Measurements from ENCODE around the gene IL10RA.

Gene IL10RA

GRCh38 chr11:117992620-117993019 lies 6.4 kb downstream of the IL10RA start:
- no CpG with 5 or more reads among the region's 2 CpGs for WGBS, 2 experiments (ENCODE audit: insufficient coverage in 2 of 2)
- Histone ChIP-seq H3K4me3 (ENCODE audit: extremely low read depth, insufficient read depth, low read length, poor library complexity, severe bottlenecking) (no peak overlapping the region), H3K9me3 (ENCODE audit: control insufficient read depth, low read length) (no peaks in the 10 kb centered on the region), H3K36me3 (ENCODE audit: control insufficient read depth, insufficient read depth, low read length) (no peaks in the 10 kb centered on the region), H3K27ac (ENCODE audit: low read depth, low read length, severe bottlenecking) (no peak overlapping the region), H3K4me1 (ENCODE audit: control insufficient read depth, insufficient read depth, low read length, poor library complexity, severe bottlenecking) (peaks cover 13% of the 10 kb centered on the region)

- Histone ChIP-seq H3K4me1 (ENCODE audit: control insufficient read depth, insufficient read depth, low read length, poor library complexity, severe bottlenecking) (peaks cover 10% of the 10 kb centered on the region), H3K36me3 (ENCODE audit: control insufficient read depth, insufficient read depth, low read length) (no peaks in the 10 kb centered on the region), H3K27ac (ENCODE audit: low read depth, low read length, severe bottlenecking) (no peak overlapping the region), H3K9me3 (ENCODE audit: control insufficient read depth, low read length) (no peaks in the 10 kb centered on the region), H3K4me3 (ENCODE audit: extremely low read depth, insufficient read depth, low read length, poor library complexity, severe bottlenecking) (no peak overlapping the region)
- 77 to 84% methylated on average over 4 to 6 of the region's 9 CpGs for WGBS, 2 experiments (ENCODE audit: insufficient coverage in 2 of 2)
These were observed 8.0 kb downstream of the IL10RA start for GRCh38 chr11:117993988-117994745.

- peaks cover 2% of the 10 kb centered on the region for H3K4me1 ChIP-seq (ENCODE audit: control insufficient read depth, insufficient read depth, low read length, poor library complexity, severe bottlenecking)
- H3K9me3 ChIP-seq (ENCODE audit: control insufficient read depth, low read length): no peaks in the 10 kb centered on the region
- H3K4me3 ChIP-seq (ENCODE audit: extremely low read depth, insufficient read depth, low read length, poor library complexity, severe bottlenecking): no peak overlapping the region
- H3K36me3 ChIP-seq (ENCODE audit: control insufficient read depth, insufficient read depth, low read length): no peaks in the 10 kb centered on the region
- WGBS, 2 experiments (ENCODE audit: insufficient coverage in 2 of 2): 95 to 97% methylated on average over 9 to 10 of the region's 11 CpGs
- no peak overlapping the region for H3K27ac ChIP-seq (ENCODE audit: low read depth, low read length, severe bottlenecking)
These were observed 9.3 kb downstream of the IL10RA start for GRCh38 chr11:117995472-117995871.

- H3K4me1 ChIP-seq (ENCODE audit: control insufficient read depth, insufficient read depth, low read length, poor library complexity, severe bottlenecking): peaks cover 2% of the 10 kb centered on the region
- WGBS, 2 experiments (ENCODE audit: insufficient coverage in 2 of 2): 100% methylated on average over 1 to 4 of the region's 4 CpGs
- no peaks in the 10 kb centered on the region for H3K36me3 ChIP-seq (ENCODE audit: control insufficient read depth, insufficient read depth, low read length)
- no peak overlapping the region for H3K4me3 ChIP-seq (ENCODE audit: extremely low read depth, insufficient read depth, low read length, poor library complexity, severe bottlenecking)
- no peak overlapping the region for H3K27ac ChIP-seq (ENCODE audit: low read depth, low read length, severe bottlenecking)
- no peaks in the 10 kb centered on the region for H3K9me3 ChIP-seq (ENCODE audit: control insufficient read depth, low read length)
These were observed 9.9 kb downstream of the IL10RA start for GRCh38 chr11:117996058-117996457.

- no peaks in the 10 kb centered on the region for H3K9me3 ChIP-seq (ENCODE audit: control insufficient read depth, low read length)
- 89 to 100% methylated on average over 2 of the region's 2 CpGs for WGBS, 2 experiments (ENCODE audit: insufficient coverage in 2 of 2)
- H3K27ac ChIP-seq (ENCODE audit: low read depth, low read length, severe bottlenecking): no peak overlapping the region
- H3K36me3 ChIP-seq (ENCODE audit: control insufficient read depth, insufficient read depth, low read length): no peaks in the 10 kb centered on the region
- peaks cover 7% of the 10 kb centered on the region for H3K4me1 ChIP-seq (ENCODE audit: control insufficient read depth, insufficient read depth, low read length, poor library complexity, severe bottlenecking)
- no peak overlapping the region for H3K4me3 ChIP-seq (ENCODE audit: extremely low read depth, insufficient read depth, low read length, poor library complexity, severe bottlenecking)
These were observed 11.2 kb downstream of the IL10RA start for GRCh38 chr11:117997406-117997805.

- no peak overlapping the region for H3K27ac ChIP-seq (ENCODE audit: low read depth, low read length, severe bottlenecking)
- no peak overlapping the region for H3K4me3 ChIP-seq (ENCODE audit: extremely low read depth, insufficient read depth, low read length, poor library complexity, severe bottlenecking)
- peaks cover 13% of the 10 kb centered on the region for H3K4me1 ChIP-seq (ENCODE audit: control insufficient read depth, insufficient read depth, low read length, poor library complexity, severe bottlenecking)
- no peaks in the 10 kb centered on the region for H3K36me3 ChIP-seq (ENCODE audit: control insufficient read depth, insufficient read depth, low read length)
- WGBS, 2 experiments (ENCODE audit: insufficient coverage in 2 of 2): 92% methylated on average over 6 to 7 of the region's 9 CpGs
- no peaks in the 10 kb centered on the region for H3K9me3 ChIP-seq (ENCODE audit: control insufficient read depth, low read length)
These were observed 11.8 kb downstream of the IL10RA start for GRCh38 chr11:117997823-117998579.

- Histone ChIP-seq H3K36me3 (ENCODE audit: control insufficient read depth, insufficient read depth, low read length) (no peaks in the 10 kb centered on the region), H3K4me1 (ENCODE audit: control insufficient read depth, insufficient read depth, low read length, poor library complexity, severe bottlenecking) (peaks cover 17% of the 10 kb centered on the region), H3K4me3 (ENCODE audit: extremely low read depth, insufficient read depth, low read length, poor library complexity, severe bottlenecking) (no peak overlapping the region), H3K9me3 (ENCODE audit: control insufficient read depth, low read length) (no peaks in the 10 kb centered on the region), H3K27ac (ENCODE audit: low read depth, low read length, severe bottlenecking) (no peak overlapping the region)
- 87 to 99% methylated on average over 8 to 10 of the region's 10 CpGs for WGBS, 2 experiments (ENCODE audit: insufficient coverage in 2 of 2)
These were observed 12.6 kb downstream of the IL10RA start for GRCh38 chr11:117998664-117999353.

- Histone ChIP-seq H3K27ac (ENCODE audit: low read depth, low read length, severe bottlenecking) (no peak overlapping the region), H3K4me3 (ENCODE audit: extremely low read depth, insufficient read depth, low read length, poor library complexity, severe bottlenecking) (no peak overlapping the region), H3K4me1 (ENCODE audit: control insufficient read depth, insufficient read depth, low read length, poor library complexity, severe bottlenecking) (peaks cover 16% of the 10 kb centered on the region), H3K36me3 (ENCODE audit: control insufficient read depth, insufficient read depth, low read length) (no peaks in the 10 kb centered on the region), H3K9me3 (ENCODE audit: control insufficient read depth, low read length) (no peaks in the 10 kb centered on the region)
- 80 to 87% methylated on average over 3 of the region's 3 CpGs for WGBS, 2 experiments (ENCODE audit: insufficient coverage in 2 of 2)
These were observed 13.3 kb downstream of the IL10RA start for GRCh38 chr11:117999354-117999993.

- 83 to 92% methylated on average over 2 to 3 of the region's 4 CpGs for WGBS, 2 experiments (ENCODE audit: insufficient coverage in 2 of 2)
- H3K9me3 ChIP-seq (ENCODE audit: control insufficient read depth, low read length): no peaks in the 10 kb centered on the region
- H3K36me3 ChIP-seq (ENCODE audit: control insufficient read depth, insufficient read depth, low read length): no peaks in the 10 kb centered on the region
- no peak overlapping the region for H3K27ac ChIP-seq (ENCODE audit: low read depth, low read length, severe bottlenecking)
- H3K4me3 ChIP-seq (ENCODE audit: extremely low read depth, insufficient read depth, low read length, poor library complexity, severe bottlenecking): no peak overlapping the region
- H3K4me1 ChIP-seq (ENCODE audit: control insufficient read depth, insufficient read depth, low read length, poor library complexity, severe bottlenecking): peaks cover 15% of the 10 kb centered on the region
These were observed 14.1 kb downstream of the IL10RA start for GRCh38 chr11:118000067-118000849.

GRCh38 chr11:118000850-118001228 lies 14.6 kb downstream of the IL10RA start:
- WGBS, 2 experiments (ENCODE audit: insufficient coverage in 2 of 2): 100% methylated on average over 1 of the region's 1 CpG; no CpG with 5 or more reads in 1 of the 2 experiments
- no peak overlapping the region for H3K4me3 ChIP-seq (ENCODE audit: extremely low read depth, insufficient read depth, low read length, poor library complexity, severe bottlenecking)
- peaks cover 15% of the 10 kb centered on the region for H3K4me1 ChIP-seq (ENCODE audit: control insufficient read depth, insufficient read depth, low read length, poor library complexity, severe bottlenecking)
- no peaks in the 10 kb centered on the region for H3K36me3 ChIP-seq (ENCODE audit: control insufficient read depth, insufficient read depth, low read length)
- H3K9me3 ChIP-seq (ENCODE audit: control insufficient read depth, low read length): no peaks in the 10 kb centered on the region
- no peak overlapping the region for H3K27ac ChIP-seq (ENCODE audit: low read depth, low read length, severe bottlenecking)

Measured in mesodermal cell (in vitro differentiated cells).